ENCODE results near the gene RHOH.

RHOH gene

GRCh38 chr4:40247350-40247749 lies 50.5 kb downstream of the RHOH start:
- DNase-seq (ENCODE audit: low read depth) = no peak
- TF ChIP-seq CTCF (IDR thresholded peaks at IDR 0.05; ENCODE audit: low read depth, low read length, missing control alignments) = no peak

GRCh38 chr4:40251366-40251765 lies 54.5 kb downstream of the RHOH start:
- no peak for DNase-seq (ENCODE audit: low read depth)
- H3K4me3 ChIP-seq (ENCODE audit: low read depth, low read length) = no peak overlapping the region
- no peak for TF ChIP-seq CTCF (IDR thresholded peaks at IDR 0.05; ENCODE audit: low read depth, low read length, missing control alignments)

More at GRCh38 chr4:40247350-40247749, 50.5 kb downstream of the RHOH start:
- H3K4me3 ChIP-seq (ENCODE audit: low read depth, low read length) = no peak overlapping the region

- no peak for DNase-seq (ENCODE audit: low read depth)
- no peak for TF ChIP-seq CTCF (IDR thresholded peaks at IDR 0.05; ENCODE audit: low read depth, low read length, missing control alignments)
Measured at GRCh38 chr4:40253906-40254305, 57.1 kb downstream of the RHOH start.

GRCh38 chr4:40254608-40255392 lies 58.0 kb downstream of the RHOH start:
- TF ChIP-seq CTCF (IDR thresholded peaks at IDR 0.05; ENCODE audit: low read depth, low read length, missing control alignments) = no peak
- no peak overlapping the region for H3K4me3 ChIP-seq (ENCODE audit: low read depth, low read length)
- DNase-seq (ENCODE audit: low read depth) = no peak

More at GRCh38 chr4:40253906-40254305, 57.1 kb downstream of the RHOH start:
- no peak overlapping the region for H3K4me3 ChIP-seq (ENCODE audit: low read depth, low read length)

GRCh38 chr4:40255393-40256281 lies 58.8 kb downstream of the RHOH start:
- TF ChIP-seq CTCF (IDR thresholded peaks at IDR 0.05; ENCODE audit: low read depth, low read length, missing control alignments) = no peak
- H3K4me3 ChIP-seq (ENCODE audit: low read depth, low read length) = no peak overlapping the region
- no peak for DNase-seq (ENCODE audit: low read depth)

GRCh38 chr4:40256329-40256728 lies 59.5 kb downstream of the RHOH start:
- H3K4me3 ChIP-seq (ENCODE audit: low read depth, low read length) = no peak overlapping the region
- no peak for DNase-seq (ENCODE audit: low read depth)
- TF ChIP-seq CTCF (IDR thresholded peaks at IDR 0.05; ENCODE audit: low read depth, low read length, missing control alignments) = no peak
